Activated naive CD4-positive, alpha-beta T cell (primary cell): ENCODE data around the gene NAAA.
A peak's percentile ranks its signal among the peaks of the same experiment; 100 is the strongest.
"Not testable (repeated sequence)": the region's sequence is repeated elsewhere in the genome, so short reads cannot be mapped to it uniquely, and the experiment has no call there.

Experiments
- DNase-seq, 4 experiments: peaks; one replicate each; lab custom pipeline; 2025; lab: John Stamatoyannopoulos, UW

Gene NAAA

DNA sequence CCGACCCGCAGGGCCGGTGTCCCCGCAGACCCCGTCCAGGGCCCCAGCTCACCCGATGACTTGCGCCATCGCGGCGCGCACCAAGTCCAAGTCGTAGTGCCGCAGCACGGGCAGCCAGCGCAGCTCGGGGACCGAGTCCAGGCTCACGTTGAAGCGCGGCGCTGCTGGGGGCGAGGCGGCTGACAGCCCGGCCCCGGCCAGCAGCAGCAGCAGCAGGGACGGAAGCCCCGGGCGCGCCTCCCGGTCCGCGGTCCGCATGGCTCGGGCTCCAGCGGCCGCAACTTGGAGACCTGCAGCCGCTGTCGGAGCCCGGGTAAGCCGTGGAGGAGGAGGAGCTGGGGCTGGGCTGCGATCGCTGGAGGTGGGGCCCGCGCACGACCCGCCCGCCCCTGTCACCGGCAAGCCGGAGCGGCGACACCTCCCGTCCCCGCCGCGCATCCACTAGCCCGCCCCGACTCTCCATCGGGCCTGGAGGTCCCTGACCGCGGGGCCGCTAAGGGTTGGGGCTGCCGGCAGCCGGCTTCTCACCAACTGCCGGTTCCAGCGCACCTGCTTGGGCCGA lies at the start of gene NAAA:
Gene NAAA (minus strand): TSS at position 322 of the 562 bp plus-strand sequence. CDS start 64 bp downstream, at position 258.
- peak; percentile 21 to 66 (median 40) for DNase-seq

DNA sequence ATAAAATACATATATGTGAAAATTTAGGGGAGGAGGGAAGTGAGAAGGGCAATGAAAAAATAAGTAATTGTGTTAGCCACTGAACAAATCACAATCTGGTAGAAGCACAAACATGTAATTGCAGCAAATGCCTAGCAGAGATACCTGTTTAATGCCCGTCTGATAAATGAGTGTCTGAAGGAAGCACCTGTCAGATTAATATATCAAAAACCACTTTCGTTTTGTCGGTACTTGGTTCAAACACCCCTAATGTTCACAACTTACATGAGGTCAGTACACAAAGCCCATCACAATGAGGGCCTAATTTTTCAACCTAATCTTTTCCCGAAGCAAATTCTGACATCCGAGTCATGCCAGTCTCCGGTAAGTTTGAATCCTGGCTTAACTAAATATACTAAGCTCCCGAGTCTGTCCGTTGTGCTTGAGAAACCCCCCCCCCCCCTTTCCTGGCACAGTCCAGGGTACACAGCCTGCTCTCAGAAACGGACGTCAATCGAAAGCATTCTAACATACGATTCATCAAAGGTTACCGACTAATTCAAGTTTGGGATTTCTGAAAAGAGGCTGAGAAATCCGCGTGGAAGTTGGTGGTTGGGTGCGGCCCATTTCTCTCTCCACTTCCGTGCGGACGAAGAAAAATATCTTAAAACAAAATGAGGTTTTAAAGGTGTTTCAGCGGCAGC lies 49.2 kb upstream of the NAAA start:
- no peak for DNase-seq

DNA sequence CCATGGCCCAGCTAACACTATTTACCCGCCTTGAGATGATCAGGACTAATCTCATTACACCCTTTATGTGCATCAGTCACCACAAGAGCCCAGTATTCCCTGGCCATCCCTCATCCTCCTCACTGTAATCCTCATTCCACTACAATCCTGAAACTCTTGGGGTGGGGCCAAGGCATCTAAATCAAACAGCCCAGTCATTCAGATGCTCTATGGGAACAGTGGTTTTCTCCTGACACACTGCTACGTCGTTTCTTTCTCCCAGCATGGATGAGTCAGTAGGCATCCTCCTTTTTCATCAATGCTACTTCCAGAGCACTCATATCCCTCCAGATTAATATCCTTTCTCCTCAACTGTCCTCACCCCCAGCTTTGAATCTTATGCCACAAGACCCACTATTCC lies 44.3 kb upstream of the NAAA start:
- DNase-seq: no peak

DNA sequence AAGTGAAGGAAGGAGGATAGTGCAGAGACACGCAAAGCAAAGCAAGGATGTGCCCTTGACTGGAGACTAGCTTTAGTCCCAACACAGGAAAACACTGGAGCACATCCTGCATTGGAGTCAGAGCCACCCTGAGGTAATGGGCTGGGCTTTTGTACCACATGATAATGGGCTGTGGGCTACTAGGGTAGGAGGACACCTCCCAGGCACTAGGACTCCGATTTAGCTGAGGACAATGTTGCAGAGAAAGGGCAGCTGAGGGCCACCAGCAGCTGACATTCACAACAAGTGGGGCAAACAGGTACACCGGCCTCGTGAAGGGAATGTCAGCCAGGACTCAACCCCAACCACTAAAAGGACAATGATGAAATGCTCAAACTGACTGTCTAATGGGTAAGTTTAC lies 39.8 kb upstream of the NAAA start:
- DNase-seq: no peak

DNA sequence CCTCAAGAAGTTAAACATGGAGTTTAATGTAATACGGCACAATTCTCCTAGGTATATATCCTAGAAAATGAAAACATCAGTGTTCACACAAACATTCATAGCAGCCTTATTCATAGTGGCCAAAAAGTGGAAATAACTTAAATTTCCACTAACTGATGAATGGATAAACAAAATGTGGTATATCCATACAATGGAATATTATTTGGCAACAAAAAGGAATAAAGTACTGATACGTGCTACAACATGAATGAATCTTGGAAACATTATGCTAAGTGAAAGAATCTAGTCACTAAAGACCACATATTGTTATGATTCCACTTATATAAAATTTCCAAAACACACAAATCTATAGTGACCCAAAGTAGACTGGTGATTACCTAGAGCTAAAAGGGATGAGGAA lies 35.4 kb upstream of the NAAA start:
- DNase-seq: no peak

DNA sequence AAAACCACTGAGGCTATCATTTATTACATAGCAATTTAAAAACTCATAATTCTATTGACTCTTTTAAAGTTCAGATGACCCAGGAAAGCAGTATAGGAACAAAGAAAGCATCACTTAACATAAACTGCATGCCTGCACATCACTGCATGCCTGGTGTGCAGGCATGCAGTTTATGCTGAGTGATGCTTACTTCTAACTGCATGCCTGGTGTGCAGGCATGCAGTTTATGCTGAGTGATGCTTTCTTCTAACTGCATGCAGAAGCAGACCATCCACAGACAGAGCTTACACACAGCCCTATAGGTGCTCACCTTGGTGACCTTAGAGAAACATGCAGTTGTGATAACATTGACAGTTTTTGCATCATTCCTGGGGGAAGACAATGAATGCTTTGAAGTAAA lies 33.0 kb upstream of the NAAA start:
- no peak for DNase-seq

DNA sequence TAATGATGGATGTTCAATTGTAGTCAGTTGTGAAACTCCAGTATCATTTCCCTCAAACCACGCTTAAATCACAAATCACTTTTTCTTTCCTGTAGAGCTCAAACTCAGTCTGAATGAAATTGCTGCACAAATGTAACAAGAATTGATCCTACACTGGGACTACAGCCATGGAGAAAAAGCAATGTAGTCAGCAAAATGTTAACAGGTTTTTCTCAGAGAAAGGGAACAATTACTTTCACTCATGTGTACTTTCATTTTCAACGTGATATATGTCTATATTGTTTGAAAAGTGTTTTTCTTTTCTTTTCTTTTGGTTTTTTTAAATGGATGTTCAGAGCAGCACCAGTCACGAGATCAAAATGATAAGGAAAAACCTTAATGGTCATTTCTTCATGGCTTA lies 27.3 kb upstream of the NAAA start:
- DNase-seq: no peak

DNA sequence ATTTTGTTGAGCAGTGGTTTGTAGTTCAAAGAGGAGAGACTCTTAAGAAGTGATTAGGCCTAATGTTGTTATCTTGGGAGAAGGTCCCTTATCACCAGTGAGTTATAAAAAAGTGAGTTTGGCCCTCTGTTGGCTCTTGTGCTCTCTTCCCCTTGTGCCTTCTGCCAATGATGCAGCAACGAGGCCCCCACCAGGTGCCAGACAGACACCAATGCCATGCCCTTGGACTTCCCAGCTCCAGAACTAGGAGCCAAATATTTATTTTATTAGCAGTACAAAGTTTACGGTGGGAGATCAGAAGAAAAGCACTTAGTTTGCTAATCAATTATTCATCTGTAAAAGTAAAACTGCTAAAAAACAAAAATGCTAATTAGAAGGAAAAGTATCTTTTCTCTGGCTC lies 22.7 kb upstream of the NAAA start:
- no peak for DNase-seq

DNA sequence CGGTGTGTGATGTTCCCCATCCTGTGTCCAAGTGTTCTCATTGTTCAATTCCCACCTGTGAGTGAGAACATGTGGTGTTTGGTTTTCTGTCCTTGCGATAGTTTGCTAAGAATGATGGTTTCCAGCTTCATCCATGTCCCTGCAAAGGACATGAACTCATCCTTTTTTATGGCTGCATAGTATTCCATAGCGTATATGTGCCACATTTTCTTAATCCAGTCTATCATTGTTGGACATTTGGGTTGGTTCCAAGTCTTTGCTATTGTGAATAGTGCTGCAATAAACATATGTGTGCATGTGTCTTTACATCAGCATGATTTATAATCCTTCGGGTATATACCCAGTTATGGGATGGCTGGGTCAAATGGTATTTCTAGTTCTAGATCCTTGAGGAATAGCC lies 21.3 kb upstream of the NAAA start:
- DNase-seq: not testable (repeated sequence)

DNA sequence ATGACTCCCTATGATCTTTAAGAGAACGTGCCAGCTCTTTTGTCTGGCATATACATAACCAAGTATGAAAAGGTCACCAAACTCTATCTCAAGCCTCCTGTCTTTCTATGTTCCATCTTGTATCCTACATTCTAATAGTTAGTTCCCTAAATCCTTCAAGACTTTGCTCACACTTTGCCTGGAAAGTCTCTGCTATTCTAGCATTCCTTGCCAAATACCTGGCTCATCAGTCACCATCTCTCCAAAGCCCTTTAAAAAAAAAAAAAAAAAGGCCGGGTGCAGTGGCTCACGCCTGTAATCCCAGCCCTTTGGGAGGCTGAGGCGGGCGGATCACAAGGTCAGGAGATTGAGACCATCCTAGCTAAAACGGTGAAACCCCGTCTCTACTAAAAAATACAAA lies 17.7 kb upstream of the NAAA start:
- not testable (repeated sequence) for DNase-seq

DNA sequence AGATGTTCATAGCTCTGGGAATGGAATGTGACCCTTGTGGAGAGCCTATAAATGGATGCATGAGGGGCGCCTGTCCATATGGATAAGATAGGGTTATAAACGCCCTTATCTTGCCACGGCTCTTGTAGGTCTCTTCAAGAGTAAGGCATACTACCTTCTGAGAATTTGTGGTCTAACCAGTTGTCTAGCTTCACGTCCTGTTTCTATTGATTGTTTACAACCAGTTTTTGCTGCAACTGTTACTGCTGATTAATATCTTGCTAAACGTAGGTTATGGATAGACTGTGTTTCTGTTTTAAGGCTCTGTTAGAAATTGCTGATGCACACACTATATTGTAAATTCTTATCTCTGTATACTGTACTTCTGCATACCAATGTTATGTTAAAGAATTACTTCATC lies 14.0 kb upstream of the NAAA start:
- DNase-seq: not testable (repeated sequence)

DNA sequence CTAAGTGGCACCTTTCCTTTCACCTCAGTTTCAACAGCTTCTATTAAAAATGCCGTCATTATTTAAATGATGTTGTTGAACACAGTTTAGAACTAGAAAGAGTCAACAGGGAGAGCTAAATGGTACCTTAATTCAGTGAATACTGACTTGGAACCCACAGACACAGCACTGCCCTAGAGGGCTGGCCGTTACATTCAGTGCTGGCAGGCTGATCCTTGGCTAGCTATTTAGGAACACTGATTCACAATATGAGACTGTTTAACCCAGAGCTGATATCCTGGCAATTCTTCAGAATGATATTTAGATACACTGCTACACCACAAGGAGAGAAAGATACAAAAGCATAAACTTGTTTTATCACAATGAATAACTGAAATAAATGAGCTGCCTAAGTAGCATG lies 12.7 kb upstream of the NAAA start:
- no peak for DNase-seq

DNA sequence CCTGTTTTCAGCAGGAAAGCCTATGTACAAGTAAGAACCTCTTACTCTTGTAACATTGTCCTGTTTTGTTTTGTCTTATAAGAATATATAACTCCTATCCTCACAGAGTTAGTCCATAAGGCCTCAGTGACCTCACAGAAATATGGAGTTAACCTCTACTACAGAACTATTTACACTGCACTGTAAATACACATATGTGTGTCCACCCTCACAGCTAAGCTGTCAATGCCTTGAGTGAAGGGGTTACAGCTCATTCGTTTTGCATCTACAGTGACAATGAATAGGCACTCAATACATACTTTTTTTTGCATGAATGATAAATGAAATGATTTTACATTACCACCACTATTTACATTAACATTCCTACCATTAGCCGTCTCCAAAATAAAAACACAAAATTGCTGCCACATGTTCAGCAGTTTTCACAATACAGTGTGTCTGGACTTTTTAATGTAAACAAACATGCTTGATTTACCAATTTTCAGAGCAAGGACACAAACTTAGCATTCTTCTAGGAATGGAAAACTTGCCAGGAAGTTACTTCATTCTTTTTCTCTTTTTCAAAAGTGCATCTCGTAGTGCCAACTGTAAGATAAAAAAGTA lies 9.5 kb upstream of the NAAA start:
- DNase-seq: no peak

DNA sequence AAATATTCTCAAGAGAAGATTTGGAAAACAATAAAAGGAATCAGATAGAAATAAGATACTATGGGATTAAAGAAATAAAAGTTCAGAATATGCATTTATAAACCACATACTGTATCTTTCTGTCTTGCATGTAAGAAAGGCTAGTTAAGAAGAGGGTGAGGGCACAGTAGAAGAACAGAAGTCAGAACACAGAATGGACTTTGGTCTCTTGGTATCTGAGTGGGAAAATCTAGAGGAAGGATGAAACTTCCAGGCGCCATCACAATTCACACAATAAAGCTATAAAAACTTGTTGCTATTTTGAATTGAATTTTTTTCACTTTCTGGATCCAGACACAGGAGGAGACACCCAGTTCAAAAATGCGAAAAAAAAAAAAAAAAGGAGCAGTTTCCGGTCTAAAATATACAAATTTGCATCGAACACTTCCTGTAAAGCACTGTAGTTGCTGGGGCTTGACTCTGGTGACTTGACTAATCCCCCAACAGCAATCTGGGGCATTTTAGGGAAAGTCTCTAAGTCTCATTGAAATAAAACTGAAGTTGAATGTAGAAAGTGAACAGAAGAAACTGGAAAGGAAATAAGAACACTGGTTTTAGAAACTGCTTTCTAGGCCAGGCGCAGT lies 8.1 kb upstream of the NAAA start:
- no peak for DNase-seq

DNA sequence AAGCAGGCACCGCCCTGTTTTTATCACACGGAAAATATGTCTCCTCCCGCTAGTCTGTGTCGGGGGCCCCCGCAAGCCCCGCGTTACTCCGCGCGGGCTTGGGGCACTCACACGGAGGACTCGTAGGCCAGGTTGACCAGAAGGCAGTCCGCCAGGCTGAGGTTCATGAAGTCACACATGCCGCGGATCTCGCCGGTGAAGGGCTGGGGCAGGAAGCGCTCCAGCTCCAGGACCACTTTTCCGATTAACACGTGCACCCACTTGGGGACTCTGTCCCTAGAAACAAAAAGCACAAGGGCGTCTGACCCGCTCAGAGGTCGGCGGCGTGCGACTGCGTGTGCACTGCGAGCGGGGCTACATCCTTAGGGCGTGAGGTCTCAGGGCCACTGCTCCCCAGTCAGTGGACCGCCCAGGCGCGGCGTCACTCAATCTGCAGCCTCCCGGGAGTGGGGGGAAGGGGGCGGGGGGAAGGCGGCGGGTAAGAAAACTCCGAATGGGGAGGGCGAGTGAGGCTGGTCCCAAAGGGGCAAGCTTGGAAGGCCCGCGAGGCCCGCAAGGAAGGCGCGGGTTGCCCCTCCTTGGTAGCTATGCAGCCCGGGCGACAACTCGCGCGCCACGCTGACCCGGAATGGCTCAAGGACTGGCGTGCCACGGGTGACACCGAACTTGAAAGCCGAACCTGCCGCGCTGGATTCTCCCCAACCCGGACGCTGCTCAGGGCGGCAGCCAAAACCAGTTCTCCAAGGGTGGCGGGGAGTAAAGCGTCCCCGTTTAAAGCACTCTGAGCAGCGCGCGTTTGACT lies 722 bp downstream of the NAAA start:
- peak; percentile 31 to 51 (median 40) for DNase-seq

DNA sequence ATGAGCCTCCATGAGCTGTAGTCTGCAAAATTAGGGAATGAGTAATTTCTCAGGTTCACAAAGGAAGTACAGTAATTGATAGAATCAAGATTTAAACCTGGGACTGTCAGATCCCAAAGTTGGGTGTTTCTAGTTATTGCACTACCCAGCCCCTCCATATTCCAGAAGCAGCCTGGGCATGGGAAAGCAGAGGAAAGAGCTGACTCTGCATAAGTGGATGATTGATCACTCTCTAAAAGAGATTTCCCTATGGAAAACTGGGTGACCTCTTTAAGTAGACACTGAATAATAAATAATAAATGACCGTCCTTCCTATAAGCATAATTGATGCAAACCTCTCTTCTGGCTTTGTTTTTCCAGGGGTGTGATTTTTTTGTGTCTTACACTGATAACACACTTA lies 5.2 kb downstream of the NAAA start:
- no peak for DNase-seq

DNA sequence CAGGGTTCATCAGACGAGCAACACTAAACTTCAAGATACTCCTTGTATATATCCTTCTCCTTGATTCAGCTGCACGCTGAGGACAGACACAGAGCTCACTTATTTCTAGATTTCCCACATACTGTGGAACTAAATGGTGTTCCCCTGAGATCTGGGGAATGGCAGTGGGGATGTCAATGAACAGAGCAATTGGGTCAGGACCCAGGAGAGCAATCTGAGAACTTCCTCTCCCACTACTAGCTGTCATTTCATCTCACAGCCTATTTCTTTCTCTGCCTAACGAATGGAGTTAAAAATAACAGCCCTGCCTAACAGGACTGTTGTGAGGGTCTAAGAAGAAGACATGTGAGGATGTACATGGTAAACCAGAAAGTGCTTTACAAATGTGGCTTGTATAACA lies 10.7 kb downstream of the NAAA start:
- no peak for DNase-seq

DNA sequence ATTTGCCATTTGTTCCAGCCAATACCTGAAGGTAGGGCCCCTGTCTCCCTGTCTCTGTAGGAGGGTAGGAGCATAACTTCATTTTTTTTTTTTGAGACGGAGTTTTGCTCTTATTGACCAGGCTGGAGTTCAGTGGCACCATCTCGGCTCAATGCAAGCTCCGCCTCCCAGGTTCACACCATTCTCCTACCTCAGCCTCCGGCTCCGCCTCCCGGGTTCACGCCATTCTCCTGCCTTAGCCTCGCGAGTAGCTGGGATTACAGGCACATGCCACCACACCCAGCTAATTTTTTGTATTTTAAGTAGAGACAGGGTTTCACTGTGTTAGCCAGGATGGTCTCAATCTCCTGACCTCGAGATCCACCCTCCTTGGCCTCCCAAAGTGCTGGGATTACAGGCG lies 15.9 kb downstream of the NAAA start:
- not testable (repeated sequence) for DNase-seq

DNA sequence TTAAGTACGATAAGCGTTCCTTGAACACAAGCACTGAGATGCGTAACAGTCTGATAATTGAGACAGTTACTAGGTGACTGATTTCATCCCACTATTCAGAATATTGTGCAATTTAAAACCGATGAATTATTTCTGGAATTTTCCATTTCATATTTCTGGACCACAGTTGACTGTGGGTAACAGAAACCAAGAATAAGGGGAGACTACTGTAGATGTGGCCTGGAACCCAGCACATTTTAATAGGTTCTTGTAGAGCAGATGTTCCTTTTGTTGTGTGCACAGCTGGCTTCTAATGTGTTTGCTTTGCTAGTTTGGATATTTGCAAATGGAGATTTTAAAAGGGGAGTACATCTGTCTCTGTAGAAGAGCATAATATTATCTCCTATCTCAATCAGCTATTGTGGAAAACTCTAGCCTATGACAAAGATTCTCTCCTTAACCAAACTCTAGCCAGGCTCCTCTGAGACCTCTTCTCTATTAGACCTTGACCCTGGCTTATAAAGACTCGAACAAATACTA lies 16.4 kb downstream of the NAAA start:
- no peak for DNase-seq

DNA sequence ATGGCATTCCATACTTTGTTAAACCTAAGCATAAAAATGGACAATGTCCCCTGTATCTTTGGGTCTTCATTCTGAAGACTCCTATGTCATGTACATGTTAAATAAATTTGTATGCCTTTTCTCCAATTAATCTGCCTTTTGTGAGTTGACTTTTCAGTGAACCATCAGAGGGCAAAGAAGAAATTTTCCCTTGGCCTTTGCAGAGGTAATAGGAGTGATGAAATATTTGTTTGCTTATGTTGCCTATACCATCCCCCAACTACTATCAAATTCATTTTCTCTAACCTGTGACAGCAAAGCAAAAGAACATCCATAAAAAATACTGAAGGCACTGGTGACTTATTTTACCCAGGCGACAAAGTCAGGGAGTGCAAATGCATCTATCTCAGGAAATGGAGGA lies 18.2 kb downstream of the NAAA start:
- DNase-seq: no peak

DNA sequence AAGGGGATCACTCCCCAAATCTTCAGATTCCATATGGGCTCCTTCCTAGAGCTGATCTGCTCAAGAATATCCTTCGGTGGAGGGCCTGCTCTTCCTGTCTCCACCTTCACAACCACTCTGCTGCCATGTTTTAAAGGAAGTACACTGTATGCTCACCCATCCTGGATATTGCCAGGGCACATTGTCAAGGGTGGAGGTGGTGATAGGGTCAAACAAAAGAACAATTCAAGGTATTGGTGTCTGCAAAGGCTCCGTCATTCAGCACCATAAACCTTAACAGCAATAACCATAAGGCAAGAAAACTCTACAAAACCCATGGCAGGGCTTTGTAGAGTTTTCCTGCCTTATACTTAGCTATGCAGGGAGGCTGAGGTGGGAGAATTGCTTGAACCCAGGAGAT lies 18.9 kb downstream of the NAAA start:
- no peak for DNase-seq

DNA sequence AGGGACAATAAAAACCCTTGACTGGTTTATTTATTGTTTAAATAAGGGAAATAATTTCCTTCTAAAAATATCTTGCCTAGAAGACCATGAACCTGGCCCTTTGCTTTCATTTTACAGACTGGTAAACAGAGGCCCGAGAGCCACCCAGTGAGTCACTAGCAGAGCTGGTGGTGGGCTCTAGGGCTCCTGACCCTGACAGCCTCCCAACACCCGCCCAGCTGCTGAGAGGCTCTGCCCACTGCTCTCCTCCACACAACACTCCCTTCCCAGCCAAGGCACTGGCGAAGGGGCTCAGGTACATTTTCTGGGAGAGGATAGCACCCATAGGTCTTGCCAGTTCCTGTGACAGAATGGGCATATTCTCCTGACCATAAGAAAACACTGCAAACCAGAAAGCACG lies 20.5 kb downstream of the NAAA start:
- no peak for DNase-seq
